HFFc6 (cell line): Measurements from ENCODE around the gene PHKA2. TPM values are rescaled to one million over a fixed set of nuclear protein-coding genes. Genes with fewer than 3 reads are reported as not detected.
"Not testable (repeated sequence)": the region's sequence is repeated elsewhere in the genome, so short reads cannot be mapped to it uniquely, and the experiment has no call there.

Experiments used
- DNase-seq: peaks from one replicate; pipeline ENCODE4 v3.0.0-alpha.2; 2018
- H3K27ac Mint-ChIP-seq: 2 replicates; pipeline ENCODE4 v1.8.0; 2020; ENCODE audit warnings: mild to moderate bottlenecking, mixed read lengths
- H3K27me3 Mint-ChIP-seq: 2 replicates; pipeline ENCODE4 v1.8.0; 2021; ENCODE audit warnings: mild to moderate bottlenecking, moderate library complexity, mixed read lengths; ENCODE audit not compliant: insufficient read depth
- H3K36me3 Mint-ChIP-seq: 2 replicates; pipeline ENCODE4 v1.8.0; 2021; ENCODE audit warnings: low read depth, mixed read lengths
- H3K4me1 Mint-ChIP-seq: 2 replicates; pipeline ENCODE4 v1.8.0; 2020; ENCODE audit warnings: low read depth, mixed read lengths
- H3K4me3 Mint-ChIP-seq: 2 replicates; pipeline ENCODE4 v1.8.0; 2020; ENCODE audit warnings: mild to moderate bottlenecking, moderate library complexity, mixed read lengths
- H3K9me3 Mint-ChIP-seq: 2 replicates; pipeline ENCODE4 v1.8.0; 2020; ENCODE audit warnings: mild to moderate bottlenecking, mixed read lengths
- CTCF ChIP-seq: fragments of 200-600 bp; sonication (generic); IDR thresholded peaks from 2 replicates; pipeline ENCODE4 v1.5.0; 2021; ENCODE audit warnings: antibody characterized with exemption, mild to moderate bottlenecking
- total RNA-seq, 6 experiments: library from RNA; stranded (reverse); fragmentation: NEBNext Ultra II Directional; extraction: Animal tissue kit (Norgen Biotek cat#: 25700); gene quantifications; 2 replicates in 1 of 6; 3 replicates in 5 of 6; pipeline ENCODE4 v1.2.3, GENCODE V29; 2021

Gene PHKA2
- total RNA-seq, 6 experiments from 2014 or later, result 12.2 to 18.2 (median 16.9) TPM

DNA sequence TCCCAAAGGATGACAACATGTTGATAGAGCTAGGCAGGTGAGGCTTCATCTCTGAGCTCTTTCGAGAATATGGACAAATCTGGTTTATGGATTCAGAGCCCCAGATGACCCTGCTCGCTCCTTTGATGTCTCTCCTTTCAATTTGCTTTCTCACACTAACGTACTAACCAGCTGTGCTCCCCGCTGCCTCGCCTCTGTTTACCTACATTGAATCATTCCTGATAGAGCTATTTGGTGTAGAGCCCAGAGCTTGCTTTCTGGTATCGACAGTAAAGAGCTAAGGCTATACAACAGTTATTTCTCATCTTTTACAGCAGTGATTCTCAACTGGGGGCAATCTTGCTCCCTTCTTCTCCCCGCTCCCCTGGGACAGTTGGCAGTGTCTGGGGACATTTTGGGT is 8.9 kb upstream of the PHKA2 start:
- Mint-ChIP-seq H3K4me1 (peaks cover 35% of the 10 kb centered on the region), H3K36me3 (no peaks in the 10 kb centered on the region)
- TF ChIP-seq CTCF, result no peak

DNA sequence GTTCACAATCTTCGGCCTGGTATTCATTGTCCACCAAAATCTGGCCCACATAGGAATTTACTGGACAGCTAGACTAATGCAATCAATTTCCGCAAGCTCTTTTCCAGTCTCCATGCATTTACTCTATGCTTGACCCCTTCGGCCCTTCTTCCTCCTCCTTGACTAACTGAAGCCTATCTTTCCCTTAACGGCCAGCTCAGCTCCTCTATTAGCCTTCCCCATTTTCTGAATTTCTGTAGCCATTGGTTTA is 1.2 kb upstream of the PHKA2 start:
- Mint-ChIP-seq H3K4me1 (peaks cover 26% of the 10 kb centered on the region), H3K27me3 (peaks cover 2% of the 10 kb centered on the region; the same call in 1 of the 2 replicates), H3K4me3 (peak overlapping the region; percentile 92), H3K27ac (peak overlapping the region; percentile 88), H3K36me3 (no peaks in the 10 kb centered on the region; the same call in 1 of the 2 replicates), H3K9me3 (no peaks in the 10 kb centered on the region)
- no peak for DNase-seq
- TF ChIP-seq CTCF, result no peak

More for the DNA sequence above, 8.9 kb upstream of the PHKA2 start:
- no peak overlapping the region for H3K27ac Mint-ChIP-seq
- no peaks in the 10 kb centered on the region for H3K27me3 Mint-ChIP-seq
- no peak for DNase-seq
- H3K4me3 Mint-ChIP-seq, result no peak overlapping the region
- H3K9me3 Mint-ChIP-seq, result no peaks in the 10 kb centered on the region

GRCh38 chrX:18984381-18985185 is 669 bp upstream of the PHKA2 start:
- peak; percentile 55 for DNase-seq
- peaks cover 26% of the 10 kb centered on the region for H3K4me1 Mint-ChIP-seq
- H3K36me3 Mint-ChIP-seq, result no peaks in the 10 kb centered on the region; the same call in 1 of the 2 replicates
- TF ChIP-seq CTCF, result peak; percentile 73
- peak overlapping the region; percentile 92 for H3K4me3 Mint-ChIP-seq
- peaks cover 2% of the 10 kb centered on the region; the same call in 1 of the 2 replicates for H3K27me3 Mint-ChIP-seq
- H3K27ac Mint-ChIP-seq, result peak overlapping the region; percentile 88
- H3K9me3 Mint-ChIP-seq, result no peaks in the 10 kb centered on the region

DNA sequence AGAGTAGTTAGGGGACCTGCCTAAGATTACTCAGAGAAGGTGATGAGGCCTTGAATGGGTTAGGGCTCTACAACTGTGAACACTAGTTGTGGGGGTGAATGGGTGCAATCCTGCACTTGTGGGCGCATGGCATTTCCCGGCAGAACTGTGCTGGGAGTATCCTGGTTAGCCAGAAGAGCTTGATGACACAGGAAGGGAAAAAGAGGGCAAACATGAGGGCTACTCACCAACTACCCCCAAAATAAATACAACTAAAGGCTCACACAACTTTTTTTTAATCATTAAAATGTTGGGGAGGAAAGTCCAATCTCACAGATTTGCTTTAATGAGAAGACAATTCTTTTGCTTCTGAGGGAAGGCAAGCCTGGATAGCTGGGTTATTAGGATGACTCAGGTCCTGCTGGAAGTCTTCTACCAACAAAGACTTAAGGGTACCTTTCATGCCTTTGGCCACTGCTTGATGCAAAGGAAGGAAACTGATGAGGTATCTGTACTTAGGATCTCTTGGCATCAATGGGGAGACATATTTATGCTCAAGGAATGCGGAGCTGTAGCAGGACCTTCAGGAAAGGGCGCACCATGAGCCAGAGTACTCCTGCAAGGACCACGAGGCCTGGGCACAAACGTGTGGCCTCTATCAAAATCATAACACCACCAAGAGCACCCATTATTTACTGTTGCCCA is 2.6 kb downstream of the PHKA2 start:
- Mint-ChIP-seq H3K27me3 (peaks cover 2% of the 10 kb centered on the region; the same call in 1 of the 2 replicates), H3K4me1 (peaks cover 26% of the 10 kb centered on the region), H3K4me3 (peak overlapping the region; percentile 37), H3K9me3 (no peaks in the 10 kb centered on the region), H3K27ac (peak overlapping the region; percentile 57), H3K36me3 (no peaks in the 10 kb centered on the region; the same call in 1 of the 2 replicates)
- no peak for TF ChIP-seq CTCF
- DNase-seq, result peak; percentile 13

- H3K4me1 Mint-ChIP-seq, result peaks cover 23% of the 10 kb centered on the region
- H3K4me3 Mint-ChIP-seq, result peak overlapping the region; percentile 41; the same call in 1 of the 2 replicates
- peak overlapping the region; percentile 21; the same call in 1 of the 2 replicates for H3K27ac Mint-ChIP-seq
- H3K9me3 Mint-ChIP-seq, H3K27me3 Mint-ChIP-seq, H3K36me3 Mint-ChIP-seq, DNase-seq: not testable (repeated sequence)
Measured at GRCh38 chrX:18980262-18980661, 3.7 kb downstream of the PHKA2 start.

GRCh38 chrX:18974993-18975392 is 8.9 kb downstream of the PHKA2 start:
- no peak for TF ChIP-seq CTCF
- no peaks in the 10 kb centered on the region for H3K36me3 Mint-ChIP-seq
- no peaks in the 10 kb centered on the region for H3K27me3 Mint-ChIP-seq
- peaks cover 20% of the 10 kb centered on the region for H3K4me1 Mint-ChIP-seq
- H3K9me3 Mint-ChIP-seq, result no peaks in the 10 kb centered on the region
- H3K27ac Mint-ChIP-seq, result no peak overlapping the region
- no peak overlapping the region for H3K4me3 Mint-ChIP-seq
- DNase-seq, result no peak
